ENCODE measurements around the gene TRIM47. TPM values are rescaled to one million over a fixed set of nuclear protein-coding genes. Genes with fewer than 3 reads are reported as not detected.
"Not testable (repeated sequence)": the region's sequence is repeated elsewhere in the genome, so short reads cannot be mapped to it uniquely, and the experiment has no call there.

TRIM47 gene
- total and polyA plus RNA-seq, 4 donors = 6.9 to 18.5 (median 13.8) TPM

DNA sequence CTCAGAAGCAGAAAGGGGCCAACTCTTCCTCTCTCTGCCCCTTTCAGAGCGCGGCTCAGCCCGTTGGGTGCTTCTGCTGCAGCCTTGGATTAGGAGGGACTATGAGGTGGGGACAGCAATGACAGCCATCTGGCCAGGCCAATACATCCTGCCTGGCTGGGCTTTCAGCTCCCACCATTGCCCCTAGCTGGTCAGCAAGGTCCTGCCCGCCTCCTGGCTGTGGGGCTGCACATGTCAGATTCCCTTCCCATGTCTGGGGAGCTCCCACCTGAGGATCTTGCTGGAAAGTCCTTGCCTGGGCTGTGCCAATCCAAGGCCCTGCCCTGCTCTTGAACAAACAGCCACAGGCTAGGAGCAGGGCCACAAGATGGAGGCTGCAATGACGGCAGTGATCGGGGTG is 10.1 kb upstream of the TRIM47 start:
- no peak for DNase-seq (ENCODE audit: low spot score)
- 96% methylated on average over 6 of the region's 6 CpGs for WGBS
- H3K36me3 ChIP-seq (ENCODE audit: control insufficient read depth in 4 of 4, insufficient read depth in 3 of 4, low read depth in 1 of 4, low read length in 3 of 4) = peaks cover 0 to 1% (median 0%) of the 10 kb centered on the region in 4 donors

DNA sequence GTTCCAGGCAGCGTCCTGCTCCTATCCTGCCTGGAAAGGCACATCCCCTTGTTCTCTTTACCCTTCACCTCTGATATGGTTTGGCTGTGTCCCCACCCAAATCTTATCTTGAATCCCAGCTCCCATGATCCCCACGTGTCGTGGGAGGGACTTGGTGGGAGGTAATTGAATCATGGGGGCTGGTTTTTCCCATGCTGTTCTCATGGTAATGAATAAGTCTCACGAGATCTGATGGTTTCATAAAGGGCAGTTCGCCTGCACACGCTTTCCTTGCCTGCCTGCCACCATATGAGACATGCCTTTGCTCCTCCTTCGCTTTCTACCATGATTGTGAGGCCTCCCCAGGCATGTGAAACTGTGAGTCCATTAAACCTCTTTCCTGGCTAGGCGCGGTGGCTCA is 7.5 kb upstream of the TRIM47 start:
- H3K9me3 ChIP-seq (ENCODE audit: control insufficient read depth in 4 of 4, low read length in 3 of 4); H3K36me3 ChIP-seq (ENCODE audit: control insufficient read depth in 4 of 4, insufficient read depth in 3 of 4, low read depth in 1 of 4, low read length in 3 of 4); H3K4me1 ChIP-seq (ENCODE audit: control insufficient read depth in 4 of 4, insufficient read depth in 4 of 4, low read length in 3 of 4); H3K27ac ChIP-seq (ENCODE audit: low read depth in 1 of 2, low read length in 2 of 2); DNase-seq (ENCODE audit: low spot score); H3K9ac ChIP-seq (ENCODE audit: low read depth in 1 of 2, low read length in 2 of 2); H3K27me3 ChIP-seq (ENCODE audit: control insufficient read depth in 4 of 4, insufficient read depth in 4 of 4, low read length in 3 of 4); H3K4me3 ChIP-seq (ENCODE audit: low read depth in 1 of 3, low read length in 3 of 3): not testable (repeated sequence)
- 91% methylated on average over 9 of the region's 9 CpGs for WGBS

More for the DNA sequence above, 10.1 kb upstream of the TRIM47 start:
- TF ChIP-seq RXRA (IDR thresholded peaks at IDR 0.05) = no peak
- TF ChIP-seq FOXA2 (IDR thresholded peaks at IDR 0.05) = no peak
- TF ChIP-seq YY1 (IDR thresholded peaks at IDR 0.05) = no peak
- TF ChIP-seq NR2F2 (IDR thresholded peaks at IDR 0.05) = no peak
- TF ChIP-seq, protein P1, sequence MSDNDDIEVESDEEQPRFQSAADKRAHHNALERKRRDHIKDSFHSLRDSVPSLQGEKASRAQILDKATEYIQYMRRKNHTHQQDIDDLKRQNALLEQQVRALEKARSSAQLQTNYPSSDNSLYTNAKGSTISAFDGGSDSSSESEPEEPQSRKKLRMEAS (IDR thresholded peaks at IDR 0.05) = no peak
- TF ChIP-seq, protein P2, sequence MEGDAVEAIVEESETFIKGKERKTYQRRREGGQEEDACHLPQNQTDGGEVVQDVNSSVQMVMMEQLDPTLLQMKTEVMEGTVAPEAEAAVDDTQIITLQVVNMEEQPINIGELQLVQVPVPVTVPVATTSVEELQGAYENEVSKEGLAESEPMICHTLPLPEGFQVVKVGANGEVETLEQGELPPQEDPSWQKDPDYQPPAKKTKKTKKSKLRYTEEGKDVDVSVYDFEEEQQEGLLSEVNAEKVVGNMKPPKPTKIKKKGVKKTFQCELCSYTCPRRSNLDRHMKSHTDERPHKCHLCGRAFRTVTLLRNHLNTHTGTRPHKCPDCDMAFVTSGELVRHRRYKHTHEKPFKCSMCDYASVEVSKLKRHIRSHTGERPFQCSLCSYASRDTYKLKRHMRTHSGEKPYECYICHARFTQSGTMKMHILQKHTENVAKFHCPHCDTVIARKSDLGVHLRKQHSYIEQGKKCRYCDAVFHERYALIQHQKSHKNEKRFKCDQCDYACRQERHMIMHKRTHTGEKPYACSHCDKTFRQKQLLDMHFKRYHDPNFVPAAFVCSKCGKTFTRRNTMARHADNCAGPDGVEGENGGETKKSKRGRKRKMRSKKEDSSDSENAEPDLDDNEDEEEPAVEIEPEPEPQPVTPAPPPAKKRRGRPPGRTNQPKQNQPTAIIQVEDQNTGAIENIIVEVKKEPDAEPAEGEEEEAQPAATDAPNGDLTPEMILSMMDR (IDR thresholded peaks at IDR 0.05; ENCODE audit: low read depth, low read length, missing input control) = no peak
- TF ChIP-seq HNF4G (IDR thresholded peaks at IDR 0.05) = no peak
- TF ChIP-seq JUND (IDR thresholded peaks at IDR 0.05) = no peak
- no peak for TF ChIP-seq SP1 (IDR thresholded peaks at IDR 0.05)
- no peak for TF ChIP-seq GABPA (IDR thresholded peaks at IDR 0.05 in 1 of 2, conservative IDR thresholded peaks at IDR 0.05 in 1 of 2)
- TF ChIP-seq TAF1 (conservative IDR thresholded peaks at IDR 0.05) = no peak
- no peak for TF ChIP-seq FOXA1 (IDR thresholded peaks at IDR 0.05)
- TF ChIP-seq, protein P3, sequence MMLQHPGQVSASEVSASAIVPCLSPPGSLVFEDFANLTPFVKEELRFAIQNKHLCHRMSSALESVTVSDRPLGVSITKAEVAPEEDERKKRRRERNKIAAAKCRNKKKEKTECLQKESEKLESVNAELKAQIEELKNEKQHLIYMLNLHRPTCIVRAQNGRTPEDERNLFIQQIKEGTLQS (IDR thresholded peaks at IDR 0.05) = no peak
- TF ChIP-seq HNF4A (conservative IDR thresholded peaks at IDR 0.05) = no peak
- no peak for TF ChIP-seq RAD21 (IDR thresholded peaks at IDR 0.05)
- Histone ChIP-seq H3K9me3 (ENCODE audit: control insufficient read depth in 4 of 4, low read length in 3 of 4) (no peaks in the 10 kb centered on the region), H3K4me3 (ENCODE audit: low read depth in 1 of 3, low read length in 3 of 3) (no peak overlapping the region), H3K4me1 (ENCODE audit: control insufficient read depth in 4 of 4, insufficient read depth in 4 of 4, low read length in 3 of 4) (peaks cover 7 to 23% (median 15%) of the 10 kb centered on the region in 4 donors), H3K27me3 (ENCODE audit: control insufficient read depth in 4 of 4, insufficient read depth in 4 of 4, low read length in 3 of 4) (no peaks in the 10 kb centered on the region), H3K27ac (ENCODE audit: low read depth in 1 of 2, low read length in 2 of 2) (no peak overlapping the region), H3K9ac (ENCODE audit: low read depth in 1 of 2, low read length in 2 of 2) (no peak overlapping the region)

DNA sequence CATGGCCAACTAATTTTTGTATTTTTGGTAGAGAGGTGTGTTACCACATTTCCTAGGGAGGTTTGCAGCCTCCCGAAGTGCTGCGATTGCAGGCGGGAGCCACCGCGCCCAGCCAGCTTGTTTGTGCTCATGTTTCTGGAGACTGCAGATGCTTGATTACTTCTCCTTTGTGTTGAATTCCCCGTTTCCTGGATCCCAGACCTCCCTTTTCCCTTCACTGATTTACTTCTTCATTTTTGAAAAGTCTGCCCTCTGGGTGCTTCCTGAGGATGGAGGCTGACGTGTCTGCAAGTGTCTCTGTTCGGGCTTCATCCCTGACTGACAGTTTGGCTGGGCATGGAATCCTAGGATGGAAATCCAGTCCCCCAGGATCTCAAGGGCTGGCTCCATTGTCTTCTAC is 7.0 kb upstream of the TRIM47 start:
- WGBS = 76% methylated on average over 8 of the region's 8 CpGs
- H3K36me3 ChIP-seq (ENCODE audit: control insufficient read depth in 4 of 4, insufficient read depth in 3 of 4, low read depth in 1 of 4, low read length in 3 of 4) = no peaks in the 10 kb centered on the region
- H3K4me3 ChIP-seq (ENCODE audit: low read depth in 1 of 3, low read length in 3 of 3) = no peak overlapping the region
- H3K9me3 ChIP-seq (ENCODE audit: control insufficient read depth in 4 of 4, low read length in 3 of 4) = no peaks in the 10 kb centered on the region
- no peak overlapping the region for H3K27ac ChIP-seq (ENCODE audit: low read depth in 1 of 2, low read length in 2 of 2)
- no peak overlapping the region for H3K9ac ChIP-seq (ENCODE audit: low read depth in 1 of 2, low read length in 2 of 2)
- no peaks in the 10 kb centered on the region for H3K27me3 ChIP-seq (ENCODE audit: control insufficient read depth in 4 of 4, insufficient read depth in 4 of 4, low read length in 3 of 4)
- DNase-seq (ENCODE audit: low spot score) = no peak
- H3K4me1 ChIP-seq (ENCODE audit: control insufficient read depth in 4 of 4, insufficient read depth in 4 of 4, low read length in 3 of 4) = no peaks in the 10 kb centered on the region
- TF ChIP-seq SP1 (IDR thresholded peaks at IDR 0.05) = no peak
- TF ChIP-seq, protein P1 (IDR thresholded peaks at IDR 0.05) = no peak
- no peak for TF ChIP-seq FOXA1 (IDR thresholded peaks at IDR 0.05)
- TF ChIP-seq YY1 (IDR thresholded peaks at IDR 0.05) = no peak
- TF ChIP-seq FOXA2 (IDR thresholded peaks at IDR 0.05) = no peak
- TF ChIP-seq TAF1 (conservative IDR thresholded peaks at IDR 0.05) = no peak
- no peak for TF ChIP-seq JUND (IDR thresholded peaks at IDR 0.05)
- TF ChIP-seq, protein P4, sequence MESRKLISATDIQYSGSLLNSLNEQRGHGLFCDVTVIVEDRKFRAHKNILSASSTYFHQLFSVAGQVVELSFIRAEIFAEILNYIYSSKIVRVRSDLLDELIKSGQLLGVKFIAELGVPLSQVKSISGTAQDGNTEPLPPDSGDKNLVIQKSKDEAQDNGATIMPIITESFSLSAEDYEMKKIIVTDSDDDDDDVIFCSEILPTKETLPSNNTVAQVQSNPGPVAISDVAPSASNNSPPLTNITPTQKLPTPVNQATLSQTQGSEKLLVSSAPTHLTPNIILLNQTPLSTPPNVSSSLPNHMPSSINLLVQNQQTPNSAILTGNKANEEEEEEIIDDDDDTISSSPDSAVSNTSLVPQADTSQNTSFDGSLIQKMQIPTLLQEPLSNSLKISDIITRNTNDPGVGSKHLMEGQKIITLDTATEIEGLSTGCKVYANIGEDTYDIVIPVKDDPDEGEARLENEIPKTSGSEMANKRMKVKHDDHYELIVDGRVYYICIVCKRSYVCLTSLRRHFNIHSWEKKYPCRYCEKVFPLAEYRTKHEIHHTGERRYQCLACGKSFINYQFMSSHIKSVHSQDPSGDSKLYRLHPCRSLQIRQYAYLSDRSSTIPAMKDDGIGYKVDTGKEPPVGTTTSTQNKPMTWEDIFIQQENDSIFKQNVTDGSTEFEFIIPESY (IDR thresholded peaks at IDR 0.05) = no peak
- TF ChIP-seq, protein P2 (IDR thresholded peaks at IDR 0.05; ENCODE audit: low read depth, low read length, missing input control) = no peak
